IMR-90 (cell line): Measurements from ENCODE around the gene CECR2.
"Not testable (repeated sequence)": the region's sequence is repeated elsewhere in the genome, so short reads cannot be mapped to it uniquely, and the experiment has no call there.

Source experiments
- BHLHE40 ChIP-seq: fragments of 150-350 bp; IDR thresholded peaks from 2 replicates; pipeline ENCODE4 v1.6.1; 2016; ENCODE audit warnings: mild to moderate bottlenecking, low read depth, low read length
- CEBPB ChIP-seq: IDR thresholded peaks from 2 replicates; pipeline ENCODE4 v1.6.1; 2012; ENCODE audit warnings: low read depth, low read length, improper control_type of control experiment
- CHD1 ChIP-seq: IDR thresholded peaks from 2 replicates; pipeline ENCODE4 v1.6.1; 2012; ENCODE audit warnings: low read depth, low read length, improper control_type of control experiment
- POLR2A ChIP-seq: IDR thresholded peaks from 2 replicates; pipeline ENCODE4 v1.6.1; 2012; ENCODE audit warnings: mild to moderate bottlenecking, low read depth, low read length
- RAD21 ChIP-seq: IDR thresholded peaks from 2 replicates; pipeline ENCODE4 v1.6.1; 2012; ENCODE audit warnings: low read length, improper control_type of control experiment
- SMC3 ChIP-seq: fragments of 150-350 bp; IDR thresholded peaks from 2 replicates; pipeline ENCODE4 v1.6.1; 2016; ENCODE audit warnings: low read depth, mild to moderate bottlenecking, antibody characterized with exemption, low read length, moderate library complexity
- USF2 ChIP-seq: fragments of 150-350 bp; IDR thresholded peaks from 2 replicates; pipeline ENCODE4 v1.6.1; 2017; ENCODE audit warnings: mild to moderate bottlenecking, antibody characterized with exemption, low read length, low read depth
- TF ChIP-seq, protein P1 (sequence below): conservative IDR thresholded peaks from 2 replicates; pipeline ENCODE4 v1.5.1; 2012; ENCODE audit warnings: mild to moderate bottlenecking, low read depth, low read length, improper control_type of control experiment

DNA sequence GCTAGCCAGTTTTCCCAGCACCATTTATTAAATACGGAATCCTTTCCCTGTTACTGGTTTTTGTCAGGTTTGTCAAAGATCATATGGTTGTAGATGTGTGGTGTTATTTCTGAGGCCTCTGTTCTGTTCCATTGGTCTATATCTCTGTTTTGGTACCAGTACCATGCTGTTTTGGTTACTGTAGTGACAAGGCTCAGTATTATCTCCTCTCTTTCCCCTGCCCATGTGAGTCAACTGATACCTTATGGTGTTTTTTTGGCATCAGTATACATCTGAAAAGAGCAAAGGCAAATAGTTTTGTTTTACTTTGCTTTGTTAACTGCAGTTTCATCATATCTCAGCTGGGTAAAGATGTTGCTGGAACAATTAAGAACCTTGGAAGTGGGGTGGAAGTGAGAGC lies 152.7 kb downstream of the CECR2 start:
- not testable (repeated sequence) for TF ChIP-seq POLR2A, BHLHE40, SMC3, CHD1, RAD21, USF2, CEBPB
- TF ChIP-seq, protein P1, sequence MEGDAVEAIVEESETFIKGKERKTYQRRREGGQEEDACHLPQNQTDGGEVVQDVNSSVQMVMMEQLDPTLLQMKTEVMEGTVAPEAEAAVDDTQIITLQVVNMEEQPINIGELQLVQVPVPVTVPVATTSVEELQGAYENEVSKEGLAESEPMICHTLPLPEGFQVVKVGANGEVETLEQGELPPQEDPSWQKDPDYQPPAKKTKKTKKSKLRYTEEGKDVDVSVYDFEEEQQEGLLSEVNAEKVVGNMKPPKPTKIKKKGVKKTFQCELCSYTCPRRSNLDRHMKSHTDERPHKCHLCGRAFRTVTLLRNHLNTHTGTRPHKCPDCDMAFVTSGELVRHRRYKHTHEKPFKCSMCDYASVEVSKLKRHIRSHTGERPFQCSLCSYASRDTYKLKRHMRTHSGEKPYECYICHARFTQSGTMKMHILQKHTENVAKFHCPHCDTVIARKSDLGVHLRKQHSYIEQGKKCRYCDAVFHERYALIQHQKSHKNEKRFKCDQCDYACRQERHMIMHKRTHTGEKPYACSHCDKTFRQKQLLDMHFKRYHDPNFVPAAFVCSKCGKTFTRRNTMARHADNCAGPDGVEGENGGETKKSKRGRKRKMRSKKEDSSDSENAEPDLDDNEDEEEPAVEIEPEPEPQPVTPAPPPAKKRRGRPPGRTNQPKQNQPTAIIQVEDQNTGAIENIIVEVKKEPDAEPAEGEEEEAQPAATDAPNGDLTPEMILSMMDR = not testable (repeated sequence)
